GM21619 (cell line): Measurements from ENCODE around the gene NEXMIF.
A peak's percentile ranks its signal among the peaks of the same experiment; 100 is the strongest.
"Not testable (repeated sequence)": the region's sequence is repeated elsewhere in the genome, so short reads cannot be mapped to it uniquely, and the experiment has no call there.

Experiments
- ATAC-seq: cut with Tn5 transposase; IDR thresholded peaks from one replicate; pipeline ENCODE4 v1.9.1; 2021; ENCODE audit not compliant: unreplicated experiment

NEXMIF gene

DNA sequence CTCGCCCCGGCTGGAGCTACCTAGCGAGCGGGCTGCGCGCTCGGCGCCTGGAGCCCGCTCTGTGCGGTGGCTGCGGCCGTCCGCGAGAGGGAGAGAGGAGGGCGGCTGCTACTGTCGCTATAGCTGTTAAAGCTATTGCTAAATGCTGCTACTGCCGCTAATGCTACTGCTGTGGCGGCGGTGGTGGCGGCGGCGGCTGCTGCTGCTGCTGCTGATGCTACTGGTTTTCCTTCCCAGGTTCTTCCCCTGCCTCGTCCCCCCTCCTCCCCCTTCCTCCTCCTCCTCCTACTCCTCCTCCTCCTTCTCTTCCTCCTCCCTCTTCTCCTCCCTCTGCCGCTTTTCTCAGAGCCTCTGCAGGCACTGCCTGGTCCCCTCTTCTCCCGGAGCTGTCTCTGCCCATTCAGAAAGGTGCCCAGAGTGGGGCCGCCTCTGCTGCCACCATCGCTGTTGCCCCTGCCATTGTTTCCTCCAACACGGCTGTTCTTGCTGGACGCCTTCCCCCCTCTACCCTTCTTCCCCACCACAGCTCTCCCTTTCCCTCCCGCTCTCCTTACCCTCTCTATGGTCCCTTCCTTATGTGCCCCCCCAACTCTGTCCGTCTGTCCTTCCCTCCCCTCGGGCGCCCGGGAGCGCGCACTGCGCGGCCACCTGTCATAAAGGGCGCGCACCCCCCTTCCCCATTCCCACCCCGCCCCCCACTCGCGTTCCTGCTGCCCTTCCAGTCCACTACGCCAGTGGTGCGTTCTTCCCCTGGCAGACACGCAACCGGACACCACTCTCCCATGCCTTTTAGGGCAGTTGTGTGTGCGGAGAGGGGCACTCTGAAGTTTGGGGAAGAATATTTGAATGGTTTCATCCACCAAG, at the start of gene NEXMIF:
Gene NEXMIF, minus strand, starts transcription at position 228 of the 864 bp plus-strand sequence.
- ATAC-seq = peak; percentile 51

DNA sequence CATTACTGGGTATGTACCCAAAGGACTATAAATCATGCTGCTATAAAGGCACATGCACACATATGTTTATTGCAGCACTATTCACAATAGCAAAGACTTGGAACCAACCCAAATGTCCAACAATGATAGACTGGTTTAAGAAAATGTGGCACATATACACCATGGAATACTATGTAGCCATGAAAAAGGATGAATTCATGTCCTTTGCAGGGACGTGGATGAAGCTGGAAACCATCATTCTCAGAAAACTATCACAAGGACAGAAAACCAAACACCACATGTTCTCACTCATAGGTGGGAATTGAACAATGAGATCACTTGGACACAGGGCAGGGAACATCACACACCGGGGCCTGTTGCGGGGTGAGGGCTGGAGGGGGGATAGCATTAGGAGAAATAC, 36.7 kb upstream of the NEXMIF start:
- not testable (repeated sequence) for ATAC-seq

DNA sequence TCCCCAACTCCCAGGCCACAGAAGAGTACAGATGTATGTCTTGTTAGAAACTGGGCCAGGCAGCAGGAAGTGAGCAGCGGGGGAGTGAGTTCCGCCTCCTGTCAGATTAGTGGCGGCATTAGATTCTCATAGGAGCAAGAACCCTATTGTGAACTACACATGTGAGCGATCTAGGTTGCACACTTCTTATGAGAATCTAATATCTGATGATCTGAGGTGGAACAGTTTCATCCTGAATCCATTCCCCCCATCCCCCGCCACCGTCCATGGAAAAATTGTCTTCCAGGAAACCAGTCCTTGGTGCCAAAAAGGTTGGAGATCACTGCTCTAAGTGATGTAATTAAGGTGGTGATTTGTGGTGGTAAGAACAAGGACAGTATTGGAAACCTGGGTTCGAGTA, 24.5 kb upstream of the NEXMIF start:
- no peak for ATAC-seq

DNA sequence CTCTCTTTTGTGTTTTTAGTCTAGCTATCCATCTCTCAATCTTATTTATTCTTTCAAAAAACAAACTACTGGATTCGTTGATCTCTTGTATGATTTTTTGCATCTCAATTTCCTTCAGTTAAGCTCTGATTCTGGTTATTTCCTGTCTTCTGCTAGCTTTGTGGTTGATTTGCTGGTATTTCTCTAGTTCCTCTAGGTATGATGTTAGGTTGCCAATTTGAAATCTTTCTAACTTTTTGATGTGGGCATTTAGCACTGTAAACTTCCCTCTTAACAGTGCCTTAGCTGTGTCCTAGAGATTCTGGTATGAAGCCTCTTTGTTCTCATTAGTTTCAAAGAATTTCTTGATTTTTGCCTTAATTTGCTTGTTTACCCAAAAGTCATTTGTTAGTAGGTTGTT, 15.2 kb upstream of the NEXMIF start:
- ATAC-seq = no peak

DNA sequence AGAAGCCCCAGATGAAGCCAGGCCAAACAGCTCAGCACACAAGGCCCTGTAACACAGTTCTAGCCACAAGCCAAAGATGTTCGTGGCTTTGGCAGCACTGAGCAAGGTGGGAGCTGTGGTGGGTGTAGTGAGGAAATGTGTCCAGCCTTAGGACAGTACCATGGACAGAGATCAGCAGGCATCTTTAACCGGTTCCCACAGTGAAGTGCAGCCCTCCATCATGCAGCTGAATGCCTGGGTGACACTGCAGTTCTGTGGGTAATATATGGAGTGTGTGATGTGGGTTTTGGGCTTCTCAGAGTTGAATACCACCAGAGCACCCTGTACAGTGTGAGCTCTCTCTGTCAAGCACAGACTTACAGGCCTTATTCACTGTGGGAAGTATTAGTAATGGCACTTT, 6.0 kb upstream of the NEXMIF start:
- no peak for ATAC-seq

DNA sequence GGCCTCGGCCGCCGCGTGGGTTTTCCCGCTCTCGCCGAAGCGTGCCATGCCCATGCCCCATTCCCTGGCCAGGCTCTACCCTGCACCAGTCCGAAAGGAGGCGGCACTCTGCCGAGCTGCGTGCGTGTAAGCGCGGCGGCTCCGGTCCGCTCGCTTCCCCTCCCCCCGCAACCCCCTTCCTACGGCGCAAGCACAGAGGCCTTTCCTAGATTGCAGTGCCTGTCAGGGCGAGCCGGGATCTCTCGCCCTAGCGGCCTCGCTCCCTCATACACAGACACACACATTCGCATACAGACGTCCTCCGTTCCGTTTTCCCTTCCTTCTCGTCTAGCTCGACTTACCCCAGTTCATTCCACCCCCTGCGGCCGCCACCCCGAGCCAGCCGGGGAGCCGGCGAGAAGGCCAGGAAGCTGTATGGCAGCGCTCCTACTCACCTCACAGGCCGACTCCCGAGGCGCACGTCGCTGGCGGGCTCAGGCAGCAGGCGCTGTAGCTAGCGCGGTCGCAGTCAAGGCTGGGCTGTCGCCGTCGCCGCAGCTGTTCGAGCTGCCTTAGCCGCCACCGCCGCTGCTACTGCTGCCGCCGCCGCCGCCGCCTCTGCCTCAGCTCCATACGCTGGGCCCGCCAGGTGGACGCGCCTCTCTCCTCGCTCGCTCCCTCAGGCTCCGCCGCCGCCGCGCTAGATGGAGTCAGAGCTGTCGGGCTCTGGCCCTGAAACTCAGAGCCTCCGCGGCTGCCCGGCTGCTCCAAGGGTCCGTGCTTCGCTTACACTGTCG, 615 bp downstream of the NEXMIF start:
- ATAC-seq = peak; percentile 52

DNA sequence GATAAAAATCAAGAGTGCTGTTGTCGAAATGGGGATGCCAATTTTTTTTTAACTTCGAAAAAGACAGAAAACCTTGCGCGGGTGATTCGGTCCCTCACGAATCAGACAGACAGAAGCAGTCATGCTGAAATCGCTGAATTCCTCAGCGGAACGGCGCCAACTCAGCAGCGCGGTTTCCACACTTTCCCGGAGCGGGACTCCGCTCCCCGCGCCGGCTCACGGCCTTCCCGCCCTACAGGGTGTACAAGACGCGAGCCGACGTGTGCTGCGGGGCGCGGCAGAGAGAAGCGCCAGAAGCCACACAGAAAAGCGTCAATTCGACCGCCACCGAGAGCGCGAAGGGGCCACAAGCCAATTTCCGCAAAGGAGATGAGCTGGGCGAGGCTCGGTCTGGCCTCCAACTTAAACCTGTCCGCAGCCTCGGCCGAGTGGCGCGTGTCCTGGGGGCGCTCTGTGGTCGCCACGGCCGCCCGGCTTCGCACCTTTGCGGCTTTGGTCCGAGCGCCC, 1.3 kb downstream of the NEXMIF start:
- peak; percentile 3 for ATAC-seq

DNA sequence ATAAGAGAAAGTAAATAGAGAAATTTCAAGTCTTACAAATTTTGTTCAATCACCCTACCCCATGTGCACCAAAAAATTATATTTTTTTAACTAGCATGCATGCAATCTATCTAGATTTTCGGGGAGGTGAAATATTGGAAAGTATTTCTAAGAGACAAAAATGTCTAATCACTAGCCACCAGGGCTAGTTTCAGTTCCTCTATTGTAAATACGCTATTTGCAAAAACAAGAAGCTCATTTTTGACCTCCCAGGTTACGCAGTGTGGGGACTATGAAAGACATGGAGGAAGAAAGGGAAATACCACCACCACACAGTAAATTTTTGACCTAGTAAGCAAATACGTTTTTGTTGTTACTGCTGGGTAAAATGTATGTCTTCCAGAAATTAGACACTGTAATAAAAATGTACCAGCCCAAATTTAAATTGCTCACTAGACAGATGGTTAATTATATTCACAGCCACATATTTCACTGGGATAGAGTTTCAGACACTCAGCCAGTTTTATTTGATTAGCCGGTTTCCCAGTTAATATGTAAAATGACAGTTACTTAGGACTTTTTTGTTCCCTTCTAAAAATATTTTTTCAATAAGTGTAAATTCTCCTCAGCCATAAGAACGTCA, 2.2 kb downstream of the NEXMIF start:
- ATAC-seq = peak; percentile 60

DNA sequence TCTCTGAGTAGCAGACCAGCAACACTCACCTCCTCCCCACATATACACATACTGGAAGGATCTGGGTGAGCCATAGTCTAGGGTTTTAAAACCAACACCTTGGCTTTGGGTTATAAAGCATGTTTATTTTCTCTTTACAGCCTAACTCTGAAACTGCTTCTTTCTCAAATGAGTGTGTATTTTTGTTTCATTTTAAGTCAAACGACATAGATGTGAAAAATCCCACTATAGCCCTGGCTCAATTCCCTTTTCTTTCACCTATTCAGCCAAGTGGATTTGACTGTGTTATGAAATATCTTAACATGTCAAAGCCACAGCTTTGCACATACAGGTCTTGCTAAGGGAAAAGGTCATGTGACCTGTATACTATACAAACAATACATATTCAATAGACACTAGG, 13.8 kb downstream of the NEXMIF start:
- peak; percentile 78 for ATAC-seq

DNA sequence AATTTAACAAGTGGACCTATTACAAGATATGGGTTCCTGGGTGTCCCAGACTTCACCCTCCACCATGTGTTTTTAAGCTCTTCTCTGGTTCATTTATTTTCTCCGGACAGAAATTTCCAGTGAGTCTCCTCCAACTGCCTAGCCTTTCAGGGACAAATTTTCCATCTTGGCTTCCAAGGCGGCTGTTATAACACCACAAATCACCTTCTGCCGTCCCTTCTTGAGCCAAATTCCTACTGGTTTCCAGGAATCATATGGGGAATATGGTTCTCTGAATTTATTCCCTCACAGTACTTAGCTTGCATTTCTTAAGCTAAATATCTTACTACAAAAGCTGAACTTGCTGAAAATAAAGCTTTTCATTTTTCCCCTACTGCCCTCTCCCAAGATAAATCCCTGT, 18.8 kb downstream of the NEXMIF start:
- no peak for ATAC-seq

DNA sequence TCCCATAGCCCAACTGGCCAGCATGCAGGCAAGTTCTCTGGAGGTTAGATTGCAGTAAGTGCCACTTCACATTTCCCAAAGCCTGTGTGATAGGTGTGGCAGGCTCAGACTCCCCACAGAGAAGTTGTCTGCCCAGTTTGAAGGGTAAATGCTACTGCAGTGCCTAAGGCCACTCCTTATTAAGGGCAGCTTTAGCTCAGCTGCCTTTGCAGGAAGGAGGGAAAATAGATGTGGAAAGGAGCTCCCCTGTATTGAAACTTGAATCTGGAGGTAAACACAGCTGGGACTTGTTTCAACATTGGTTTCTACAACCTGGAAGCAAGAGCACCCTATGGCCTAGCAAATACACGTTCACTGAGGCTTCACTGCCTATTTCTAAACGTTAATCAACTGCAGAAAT, 22.4 kb downstream of the NEXMIF start:
- ATAC-seq = no peak

DNA sequence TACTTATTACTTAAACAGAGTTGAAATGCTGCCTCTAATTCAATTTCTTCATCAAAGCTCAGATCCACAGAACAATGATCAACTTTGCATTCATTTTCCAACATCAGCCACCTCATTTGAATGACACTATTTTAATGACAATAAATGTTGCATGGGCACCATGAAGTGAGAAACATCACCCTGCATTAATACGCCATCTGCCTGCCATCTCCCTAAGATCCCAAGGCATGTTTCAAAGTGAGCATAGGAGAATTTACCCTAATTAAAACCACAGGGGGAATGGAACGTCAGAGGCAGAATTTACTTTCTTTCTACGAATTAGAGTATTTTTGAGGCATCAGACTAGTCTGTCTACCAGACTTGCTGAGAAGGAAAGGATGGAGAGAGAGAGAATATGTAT, 32.7 kb downstream of the NEXMIF start:
- ATAC-seq = no peak

DNA sequence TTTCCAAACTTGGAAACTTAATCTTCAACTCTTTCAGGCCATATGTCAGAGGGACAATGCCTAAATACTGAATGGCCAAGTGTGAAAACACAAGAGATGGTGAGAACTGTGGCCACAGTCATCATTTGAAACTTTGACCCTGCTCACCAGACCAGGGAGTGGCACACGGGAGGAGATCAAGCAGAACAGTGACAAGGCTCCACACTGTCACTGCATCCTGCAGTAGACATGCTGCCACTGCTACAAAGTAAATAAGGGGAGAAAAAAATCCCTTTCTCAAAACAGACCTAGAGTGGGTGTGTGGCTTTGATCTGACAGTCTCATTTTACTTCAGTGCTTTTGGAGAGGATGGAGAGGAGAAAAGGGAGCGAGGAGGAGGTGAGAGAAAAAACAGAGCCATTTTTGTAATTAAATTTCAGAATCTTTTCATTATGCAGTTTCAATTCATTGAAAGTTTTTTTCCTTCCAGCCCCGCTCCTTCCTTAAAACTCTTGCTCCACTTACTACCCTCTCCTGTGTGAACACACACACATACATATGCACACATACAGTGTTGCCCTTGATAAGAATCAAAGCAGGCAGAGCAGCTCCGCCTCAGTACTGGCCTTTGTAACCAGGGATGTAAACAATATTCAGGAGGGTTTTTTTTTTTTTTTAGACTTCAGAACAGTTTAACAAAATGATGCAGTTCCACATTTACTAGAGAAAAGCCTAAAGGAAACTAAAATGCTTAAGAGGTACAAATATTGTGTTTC, 34.4 kb downstream of the NEXMIF start:
- ATAC-seq = peak; percentile 97

DNA sequence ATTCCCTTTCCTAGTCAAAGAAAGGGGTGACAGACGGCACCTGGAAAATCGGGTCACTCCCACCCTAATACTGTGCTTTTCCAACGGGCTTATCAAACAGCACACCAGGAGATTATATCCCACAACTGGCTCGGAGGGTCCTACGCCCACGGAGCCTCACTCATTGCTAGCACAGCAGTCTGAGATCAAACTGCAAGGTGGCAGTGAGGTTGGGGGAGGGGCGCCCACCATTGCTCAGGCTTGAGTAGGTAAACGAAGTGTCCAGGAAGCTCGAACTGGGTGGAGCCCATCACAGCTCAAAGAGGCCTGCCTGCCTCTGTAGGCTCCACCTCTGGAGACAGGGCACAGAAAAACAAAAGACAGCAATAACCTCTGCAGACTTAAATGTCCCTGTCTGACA, 42.9 kb downstream of the NEXMIF start:
- ATAC-seq = not testable (repeated sequence)

DNA sequence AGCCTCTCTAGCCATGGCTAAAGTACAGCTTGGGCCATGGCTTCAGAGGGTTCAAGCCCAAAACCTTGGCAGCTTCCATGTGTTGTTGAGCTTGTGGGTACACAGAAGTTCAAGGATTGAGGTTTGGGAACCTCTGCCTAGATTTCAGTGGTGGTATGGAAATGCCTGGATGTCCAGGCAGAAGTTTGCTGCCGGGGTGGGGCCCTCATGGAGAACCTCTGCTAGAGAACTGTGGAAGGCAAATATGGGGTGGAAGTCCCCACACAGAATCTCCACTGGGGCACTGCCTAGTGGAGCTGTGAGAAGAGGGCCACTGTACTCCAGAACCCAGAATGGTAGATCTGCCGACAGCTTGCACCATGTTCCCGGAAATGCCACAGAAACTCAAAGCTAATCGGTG, 59.5 kb downstream of the NEXMIF start:
- no peak for ATAC-seq

DNA sequence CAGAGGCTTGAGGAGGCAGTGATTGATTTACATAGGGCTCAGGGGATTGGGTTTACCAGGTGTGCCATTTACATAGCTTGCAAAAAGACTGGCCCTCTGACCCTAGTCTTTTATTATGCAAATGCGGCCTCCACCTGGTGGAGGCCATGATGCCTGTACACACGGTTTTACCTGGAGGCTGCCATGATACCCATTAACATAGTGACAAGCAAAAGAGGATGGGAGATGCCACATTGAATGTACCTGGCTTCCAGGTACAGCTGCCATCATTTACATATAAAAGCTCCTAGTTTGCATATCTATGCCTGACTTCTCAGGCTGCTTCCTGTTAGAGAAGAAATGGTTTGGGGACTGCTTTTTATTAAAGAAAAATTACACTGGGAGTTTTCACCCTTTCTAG, 72.0 kb downstream of the NEXMIF start:
- ATAC-seq = no peak

DNA sequence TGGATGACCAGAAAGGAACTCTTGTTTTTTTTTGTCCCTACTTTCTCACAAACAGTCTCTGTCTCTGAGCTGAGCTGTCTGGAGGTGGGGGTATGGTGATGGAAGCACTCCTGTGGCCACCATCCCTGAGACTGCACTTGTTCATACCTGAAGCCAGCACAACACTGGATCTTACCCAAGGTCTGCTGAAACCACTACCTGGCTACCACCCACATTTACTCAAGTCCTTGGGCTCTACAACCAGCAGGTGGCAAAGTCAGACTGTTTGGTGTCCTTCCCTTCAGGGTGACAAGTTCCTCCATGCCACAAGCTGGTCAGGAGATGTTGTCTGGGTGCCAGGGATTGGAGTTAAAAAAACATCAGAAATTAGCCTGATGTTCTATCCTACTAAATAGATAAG, 89.7 kb downstream of the NEXMIF start:
- no peak for ATAC-seq

DNA sequence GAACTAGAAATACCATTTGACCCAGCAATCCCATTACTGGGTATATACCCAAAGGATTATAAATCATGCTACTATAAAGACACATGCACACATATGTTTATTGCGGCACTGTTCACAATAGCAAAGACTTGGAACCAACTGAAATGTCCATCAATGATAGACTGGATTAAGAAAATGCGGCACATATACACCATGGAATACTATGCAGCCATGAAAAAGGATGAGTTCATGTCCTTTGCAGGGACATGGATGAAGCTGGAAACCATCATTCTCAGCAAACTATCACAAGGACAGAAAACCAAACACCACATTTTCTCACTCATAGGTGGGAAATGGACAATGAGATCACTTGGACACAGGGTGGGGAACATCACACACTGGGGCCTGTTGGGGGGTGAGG, 105.5 kb downstream of the NEXMIF start:
- not testable (repeated sequence) for ATAC-seq

DNA sequence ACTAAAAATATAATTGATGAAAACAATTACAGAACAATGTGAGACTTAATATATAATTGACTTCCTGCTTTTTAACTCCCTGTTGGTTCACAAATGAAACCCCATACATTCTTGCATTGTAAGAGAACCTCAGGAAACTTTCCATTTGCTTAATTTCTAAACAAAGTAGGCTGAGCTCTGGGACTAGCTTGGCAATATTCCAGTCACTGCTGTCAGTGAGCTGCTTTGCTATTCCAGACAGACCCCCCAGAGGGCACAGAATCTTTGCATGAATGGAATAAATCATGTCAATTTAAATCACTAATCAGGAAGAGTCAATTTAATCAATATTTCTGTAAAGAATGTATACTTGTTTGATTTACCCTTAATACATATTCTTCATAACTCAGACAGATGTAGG, 110.6 kb downstream of the NEXMIF start:
- ATAC-seq = no peak

DNA sequence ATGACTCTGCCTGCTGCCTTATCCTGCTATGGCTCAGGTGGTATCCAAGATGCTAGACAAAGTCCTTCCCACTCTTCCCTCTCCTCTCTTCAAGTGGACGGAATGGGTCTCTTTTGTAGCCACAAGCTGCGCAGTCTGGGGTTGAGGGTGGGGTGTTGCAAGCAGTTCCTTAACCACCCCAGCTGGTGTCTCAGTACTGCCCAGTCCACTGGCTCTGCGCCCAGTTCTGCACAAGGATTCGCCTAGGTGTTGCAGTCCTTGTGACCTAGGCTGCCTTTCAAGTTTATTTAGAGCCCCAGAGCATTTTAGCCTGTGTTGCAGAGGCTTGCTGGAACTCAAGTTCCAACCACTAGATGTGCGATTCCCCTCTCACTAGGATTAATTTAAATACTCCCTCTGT, 120.7 kb downstream of the NEXMIF start:
- ATAC-seq = no peak

DNA sequence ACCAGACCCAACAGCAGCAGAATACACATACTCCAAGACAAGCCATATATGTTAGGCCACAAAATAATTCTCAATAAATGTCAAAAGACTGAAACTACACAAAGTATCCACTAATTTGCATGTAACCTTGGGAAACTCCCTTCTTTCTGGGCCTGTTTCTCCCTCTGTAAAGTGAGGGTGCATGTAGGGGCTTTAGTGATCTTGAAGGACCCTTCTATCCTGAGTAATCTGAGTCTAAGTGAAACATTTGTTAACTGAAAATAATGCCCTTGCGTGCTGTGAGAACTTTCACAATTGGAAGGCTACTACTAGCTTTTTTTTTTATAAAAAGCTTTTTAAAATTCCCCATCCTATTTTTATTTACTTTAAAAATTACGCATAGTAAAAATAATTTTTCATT, 125.2 kb downstream of the NEXMIF start:
- no peak for ATAC-seq
